CD4-positive, alpha-beta T cell (primary cell): Measurements from ENCODE around the gene CISD2. TPM values are rescaled to one million over a fixed set of nuclear protein-coding genes. Genes with fewer than 3 reads are reported as not detected.

Experiments
- ATAC-seq: fragments of 200-7000 bp; cut with Tn5 transposase; one replicate; pipeline ENCODE4 v1.10.0; 2022; ENCODE audit warnings: mild to moderate bottlenecking; ENCODE audit not compliant: poor library complexity
- CTCF ChIA-PET: fragments of 350-600 bp; sonication (Branson Sonifier 250); formaldehyde crosslinking; loops from one replicate; lab custom pipeline; 2021; ENCODE audit warnings: antibody characterized with exemption, inconsistent platforms; lab: Charles Lee
- POLR2A ChIA-PET: fragments of 350-600 bp; sonication (Branson Sonifier 250); formaldehyde crosslinking; loops from one replicate; lab custom pipeline; 2021; ENCODE audit warnings: antibody characterized with exemption, inconsistent platforms; lab: Charles Lee
- DNase-seq, 14 experiments: peaks; one replicate each; pipeline ENCODE4 v3.0.0-alpha.2; 2013 to 2020; ENCODE audit warnings: mixed read lengths in 2 of 14
- H3K27ac ChIP-seq, 2 donors: one replicate each; pipeline versions ENCODE4 v1.5.1 to v1.7.0; 2013; ENCODE audit warnings: low read length in 2 of 2, low read depth in 1 of 2, mild to moderate bottlenecking in 1 of 2
- H3K27me3 ChIP-seq, 2 experiments: 1 replicate in 1 of 2; 2 replicates in 1 of 2; pipeline versions ENCODE4 v1.6.1 to v1.7.0; 2013; ENCODE audit warnings: low read length in 2 of 2, control low read depth in 1 of 2, mild to moderate bottlenecking in 1 of 2, moderate library complexity in 1 of 2; ENCODE audit not compliant: insufficient read depth in 2 of 2, control insufficient read depth in 1 of 2
- H3K36me3 ChIP-seq: one replicate; pipeline ENCODE4 v1.6.1; 2013; ENCODE audit warnings: low read length, control low read depth; ENCODE audit not compliant: insufficient read depth
- H3K4me1 ChIP-seq: one replicate; pipeline ENCODE4 v1.6.1; 2013; ENCODE audit warnings: low read length, control low read depth; ENCODE audit not compliant: insufficient read depth
- H3K4me3 ChIP-seq: one replicate; pipeline ENCODE4 v1.5.1; 2013; ENCODE audit warnings: mild to moderate bottlenecking, low read length, moderate library complexity
- H3K9me3 ChIP-seq, 2 experiments: 1 replicate in 1 of 2; 2 replicates in 1 of 2; pipeline versions ENCODE4 v1.6.1 to v1.7.0; 2013; ENCODE audit warnings: low read length in 2 of 2, mild to moderate bottlenecking in 2 of 2, control low read depth in 1 of 2, moderate library complexity in 1 of 2; ENCODE audit not compliant: control insufficient read depth in 1 of 2, insufficient read depth in 1 of 2
- H3K27ac Mint-ChIP-seq: one replicate; pipeline ENCODE4 v1.8.0; 2020; ENCODE audit warnings: mixed read lengths
- H3K27me3 Mint-ChIP-seq: one replicate; pipeline ENCODE4 v1.8.0; 2021; ENCODE audit warnings: mixed read lengths
- H3K36me3 Mint-ChIP-seq: one replicate; pipeline ENCODE4 v1.8.0; 2021; ENCODE audit warnings: low read depth, mixed read lengths
- H3K4me1 Mint-ChIP-seq: one replicate; pipeline ENCODE4 v1.8.0; 2021; ENCODE audit warnings: low read depth, mixed read lengths
- H3K4me3 Mint-ChIP-seq: one replicate; pipeline ENCODE4 v1.8.0; 2020; ENCODE audit warnings: mild to moderate bottlenecking, mixed read lengths
- H3K9me3 Mint-ChIP-seq: one replicate; pipeline ENCODE4 v1.8.0; 2020; ENCODE audit warnings: mixed read lengths
- intact Hi-C, 2 experiments: fragments of 100-400 bp; cut with DNase I in 1 of 2; cut with micrococcal nuclease in 1 of 2; formaldehyde crosslinking; loops; one replicate each; pipeline versions ENCODE4 v1.15.1 to v1.9.0; 2023 to 2025; cut with DNase I, micrococcal nuclease
- total RNA-seq, 174 experiments: library from RNA in 2 of 174; stranded (reverse) in 2 of 174; gene quantifications; one replicate each; pipeline ENCODE4 v1.2.3 and lab custom pipeline; 2021 to 2026
- TF ChIP-seq, protein P1 (sequence below): fragments of 200-600 bp; IDR thresholded peaks from one replicate; pipeline ENCODE4 v1.8.0; 2022; ENCODE audit warnings: antibody characterized with exemption, mild to moderate bottlenecking

Gene CISD2
- total RNA-seq, 2 experiments from 2014 or later, result 12.8 to 13.7 TPM

DNA sequence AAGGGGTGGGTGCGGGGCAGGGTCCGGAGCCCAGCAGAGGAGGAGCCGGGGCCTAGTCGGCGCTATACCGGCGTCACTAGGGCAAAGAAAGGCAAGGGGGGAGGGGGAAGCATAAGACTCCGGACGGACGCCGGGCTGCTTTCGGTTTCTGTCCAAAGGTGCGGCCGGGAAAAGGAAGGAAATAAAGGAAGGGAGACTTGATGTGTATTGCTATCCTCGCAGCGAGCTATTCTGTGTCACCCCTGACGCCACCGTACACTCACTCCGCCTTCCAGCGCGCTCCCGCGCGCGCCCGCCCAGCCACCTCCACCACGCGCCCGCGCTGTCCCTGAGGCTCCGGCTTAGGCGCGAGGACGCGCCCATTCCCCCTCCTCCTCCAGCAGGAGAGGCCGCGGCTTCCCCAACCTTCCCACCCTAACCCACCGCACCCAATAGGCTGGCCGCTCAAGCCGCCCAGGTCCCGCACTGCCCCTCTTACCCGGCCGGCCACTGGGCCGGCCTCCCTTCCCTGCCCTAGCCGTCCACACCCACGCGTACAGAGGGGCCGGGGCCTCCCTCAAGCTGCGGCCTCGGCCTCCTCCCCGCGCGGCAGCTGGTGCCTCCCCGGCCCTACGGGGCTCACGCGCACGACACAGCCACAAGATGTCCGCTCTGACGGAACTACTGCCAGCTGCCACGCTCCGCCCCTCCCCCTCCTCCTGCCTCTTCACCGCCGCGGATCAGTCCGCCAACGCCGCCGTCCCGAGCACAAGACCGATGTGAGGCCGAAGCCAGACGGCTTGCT lies 41.7 kb upstream of the CISD2 start, which contains the start of gene UBE2D3:
UBE2D3 (minus strand) TSS at position 662 of the 784 bp plus-strand sequence. CDS start 1,043 bp downstream, outside the sequence.
- ATAC-seq (peak; percentile 39), DNase-seq (peak; percentile 92 to 98 (median 94))
- peaks cover 17% of the 10 kb centered on the region for H3K36me3 Mint-ChIP-seq
- Histone ChIP-seq H3K27me3 (no peaks in the 10 kb centered on the region), H3K4me1 (peaks cover 14% of the 10 kb centered on the region), H3K4me3 (peak within 1 kb of the TSS; percentile 89), H3K27ac (peak within 1 kb of the TSS; percentile 99 to 100), H3K36me3 (peaks cover 20% of the 10 kb centered on the region), H3K9me3 (no peaks in the 10 kb centered on the region)
- no peaks in the 10 kb centered on the region for H3K27me3 Mint-ChIP-seq
- ChIA-PET CTCF (interaction anchor here (1.1 to 2.6 kb wide), 10 partner anchors 9 to 482 kb away, joined by 3 to 27 read pairs (median 5); partner anchors contain the start of genes CISD2, SLC39A8 and SLC9B2), POLR2A (interaction anchor here (0.5 to 8.5 kb wide), 44 partner anchors 9 to 1707 kb away, joined by 3 to 419 read pairs (median 6); partner anchors contain the start of genes BDH2, CISD2, MANBA and NFKB1)
- H3K9me3 Mint-ChIP-seq, result no peaks in the 10 kb centered on the region
- no peak within 1 kb of the TSS for H3K27ac Mint-ChIP-seq
- intact Hi-C loops, result loop anchor here (1.0 to 10.0 kb wide), 14 partner anchors 8 to 1480 kb away; partner anchors contain the start of genes MANBA (in 2 of the 2), SLC39A8 (in 2 of the 2), SLC9B1 (in 2 of the 2) and NFKB1 (in 1 of the 2)
- H3K4me3 Mint-ChIP-seq, result no peak within 1 kb of the TSS
- TF ChIP-seq, protein P1, sequence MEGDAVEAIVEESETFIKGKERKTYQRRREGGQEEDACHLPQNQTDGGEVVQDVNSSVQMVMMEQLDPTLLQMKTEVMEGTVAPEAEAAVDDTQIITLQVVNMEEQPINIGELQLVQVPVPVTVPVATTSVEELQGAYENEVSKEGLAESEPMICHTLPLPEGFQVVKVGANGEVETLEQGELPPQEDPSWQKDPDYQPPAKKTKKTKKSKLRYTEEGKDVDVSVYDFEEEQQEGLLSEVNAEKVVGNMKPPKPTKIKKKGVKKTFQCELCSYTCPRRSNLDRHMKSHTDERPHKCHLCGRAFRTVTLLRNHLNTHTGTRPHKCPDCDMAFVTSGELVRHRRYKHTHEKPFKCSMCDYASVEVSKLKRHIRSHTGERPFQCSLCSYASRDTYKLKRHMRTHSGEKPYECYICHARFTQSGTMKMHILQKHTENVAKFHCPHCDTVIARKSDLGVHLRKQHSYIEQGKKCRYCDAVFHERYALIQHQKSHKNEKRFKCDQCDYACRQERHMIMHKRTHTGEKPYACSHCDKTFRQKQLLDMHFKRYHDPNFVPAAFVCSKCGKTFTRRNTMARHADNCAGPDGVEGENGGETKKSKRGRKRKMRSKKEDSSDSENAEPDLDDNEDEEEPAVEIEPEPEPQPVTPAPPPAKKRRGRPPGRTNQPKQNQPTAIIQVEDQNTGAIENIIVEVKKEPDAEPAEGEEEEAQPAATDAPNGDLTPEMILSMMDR, result no peak
- H3K4me1 Mint-ChIP-seq, result peaks cover 31% of the 10 kb centered on the region

DNA sequence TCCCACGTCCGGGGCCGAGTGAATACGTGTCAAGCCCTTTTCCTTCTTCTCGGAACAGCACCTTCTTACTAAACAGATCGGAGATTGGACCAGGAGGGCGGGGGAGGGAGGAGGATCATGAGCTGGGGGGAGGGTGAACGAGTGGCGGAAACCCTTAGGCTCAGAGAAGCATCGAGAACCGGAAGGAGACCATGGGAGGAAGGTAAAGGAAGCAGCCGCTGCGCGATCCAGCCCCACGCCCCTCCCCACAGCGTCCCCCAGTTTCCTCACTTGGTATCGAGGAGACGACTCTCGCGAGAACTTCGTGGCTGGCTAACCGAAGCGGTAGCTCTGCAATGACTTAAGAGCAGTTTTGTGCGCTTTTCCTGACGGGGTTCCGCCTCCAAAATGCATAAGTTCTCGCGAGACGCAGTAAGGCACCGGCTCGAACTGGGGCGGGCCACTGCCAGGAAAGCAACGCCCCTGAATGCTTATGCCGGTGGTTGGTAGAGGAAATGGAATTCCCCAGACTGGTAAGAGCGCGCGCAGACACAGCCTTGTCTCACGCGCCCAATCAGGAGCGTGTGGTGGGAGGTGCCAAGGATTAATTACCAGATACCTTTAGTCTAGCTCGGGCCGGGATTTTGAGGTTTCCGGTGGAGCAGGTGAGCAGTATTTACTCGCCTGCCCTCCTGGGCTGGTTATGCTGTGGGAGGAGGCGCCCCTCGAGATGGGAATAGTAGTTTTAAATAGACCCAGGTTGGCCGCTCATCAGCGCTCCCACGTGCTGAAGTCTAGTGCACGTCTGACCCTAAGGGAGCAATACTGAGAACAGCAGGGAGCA lies 40.9 kb upstream of the CISD2 start:
- Histone ChIP-seq H3K4me1 (peaks cover 9% of the 10 kb centered on the region), H3K27me3 (no peaks in the 10 kb centered on the region), H3K27ac (peak overlapping the region; percentile 99 to 100), H3K4me3 (peak overlapping the region; percentile 89), H3K36me3 (peaks cover 20% of the 10 kb centered on the region), H3K9me3 (no peaks in the 10 kb centered on the region)
- ATAC-seq, result peak; percentile 74
- Mint-ChIP-seq H3K36me3 (peaks cover 10% of the 10 kb centered on the region), H3K9me3 (no peaks in the 10 kb centered on the region), H3K27ac (no peak overlapping the region), H3K4me1 (peaks cover 29% of the 10 kb centered on the region), H3K27me3 (no peaks in the 10 kb centered on the region), H3K4me3 (no peak overlapping the region)
- CTCF ChIA-PET, result interaction anchor here (0.6 to 2.6 kb wide), 21 partner anchors 10 to 483 kb away, joined by 3 to 27 read pairs (median 3); partner anchors contain the start of genes CISD2, SLC39A8 and SLC9B2
- intact Hi-C loops, result loop anchor here (1.0 to 10.0 kb wide), 15 partner anchors 9 to 1481 kb away; partner anchors contain the start of genes MANBA (in 2 of the 2), SLC39A8 (in 2 of the 2), SLC9B1 (in 2 of the 2) and NFKB1 (in 1 of the 2)
- POLR2A ChIA-PET, result interaction anchor here (0.6 to 8.5 kb wide), 49 partner anchors 8 to 1481 kb away, joined by 3 to 419 read pairs (median 5); partner anchors contain the start of genes BDH2, CISD2, MANBA and NFKB1
- peak; percentile 97 to 100 (median 98) for DNase-seq
- TF ChIP-seq, protein P1, result no peak

DNA sequence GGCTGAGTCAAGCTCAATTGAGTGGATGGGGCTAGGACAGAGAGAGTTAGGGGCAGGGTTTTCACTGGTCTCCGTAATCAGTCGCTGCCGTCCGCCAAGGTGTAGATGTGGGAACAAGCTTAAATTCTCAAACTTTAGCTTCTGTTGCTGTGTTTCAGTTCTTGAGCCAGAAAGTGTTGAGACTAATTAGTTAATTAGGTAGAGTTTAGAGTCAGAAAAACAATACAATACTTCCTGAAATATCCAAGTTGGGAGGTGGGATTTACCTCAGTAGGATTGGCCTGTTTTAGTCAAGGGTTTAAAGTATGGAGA lies 40.3 kb upstream of the CISD2 start:
- Mint-ChIP-seq H3K36me3 (peaks cover 4% of the 10 kb centered on the region), H3K27ac (no peak overlapping the region), H3K9me3 (no peaks in the 10 kb centered on the region), H3K4me3 (no peak overlapping the region), H3K27me3 (no peaks in the 10 kb centered on the region), H3K4me1 (peaks cover 25% of the 10 kb centered on the region)
- POLR2A ChIA-PET, result interaction anchor here (0.7 to 8.5 kb wide), 38 partner anchors 9 to 483 kb away, joined by 3 to 419 read pairs (median 8); partner anchors contain the start of genes BDH2, CISD2, MANBA and NFKB1
- Histone ChIP-seq H3K36me3 (peaks cover 15% of the 10 kb centered on the region), H3K4me1 (peaks cover 9% of the 10 kb centered on the region), H3K27me3 (no peaks in the 10 kb centered on the region), H3K9me3 (no peaks in the 10 kb centered on the region), H3K4me3 (peak overlapping the region; percentile 89), H3K27ac (peak overlapping the region; percentile 95 to 99)
- DNase-seq (no peak), ATAC-seq (no peak)
- CTCF ChIA-PET, result interaction anchor here (0.8 to 2.6 kb wide), 17 partner anchors 10 to 484 kb away, joined by 3 to 27 read pairs (median 3); partner anchors contain the start of genes CISD2, SLC39A8 and SLC9B2
- TF ChIP-seq, protein P1, result no peak
- intact Hi-C loops, result loop anchor here (1.0 to 10.0 kb wide), 8 partner anchors 36 to 1481 kb away; partner anchors contain the start of genes SLC39A8 (in 2 of the 2), NFKB1 (in 1 of the 2), PPP3CA (in 1 of the 2) and SLC9B1 (in 1 of the 2)
